HCT116 (cell line): ENCODE results near the gene CREBBP. TPM values are rescaled to one million over a fixed set of nuclear protein-coding genes. Genes with fewer than 3 reads are reported as not detected.

Source experiments
- ATAC-seq: fragments of 200-7000 bp; cut with Tn5 transposase; 2 replicates; pipeline ENCODE4 v1.9.1; 2020; ENCODE audit warnings: mild to moderate bottlenecking, moderate library complexity
- BruUV-seq: library from RNA; stranded (reverse); fragments of 400-500 nt; replicated peaks from 2 replicates; lab custom pipeline; 2021; lab: Mats Ljungman, UMichigan
- CTCF ChIA-PET: fragments of 300-600 bp; sonication (Branson Sonifier 250); formaldehyde crosslinking; loops from one replicate; lab custom pipeline; 2021; ENCODE audit warnings: antibody characterized with exemption; lab: Charles Lee
- POLR2A ChIA-PET: fragments of 300-600, 350-600 bp; sonication (Branson Sonifier 250); formaldehyde crosslinking; loops from one replicate; lab custom pipeline; 2021; ENCODE audit warnings: antibody characterized with exemption; lab: Charles Lee
- RAD21 ChIA-PET, 2 experiments: fragments of 300-600 bp; sonication (Branson Sonifier 250); formaldehyde crosslinking; loops; one replicate each; lab custom pipeline; 2023; ENCODE audit warnings: low total read pairs in 2 of 2; ENCODE audit not compliant: uncharacterized antibody in 2 of 2, unreplicated experiment in 2 of 2, low non-redundant PET in 1 of 2; lab: Charles Lee
- DNase-seq: peaks from one replicate; pipeline ENCODE4 v3.0.0-alpha.2; 2010; ENCODE audit warnings: low read depth, low spot score
- H2AFZ ChIP-seq: fragments of 200-600 bp; shearing (Covaris generic), sonication (generic); 2 replicates; pipeline ENCODE4 v1.6.1; 2017; ENCODE audit warnings: low read depth, mixed run types, mixed read lengths, antibody characterized with exemption, low read length; ENCODE audit not compliant: poor library complexity, severe bottlenecking
- H3K27ac ChIP-seq: 2 replicates; pipeline ENCODE4 v1.5.1; 2012; ENCODE audit warnings: low read depth, low read length
- H3K27me3 ChIP-seq: fragments of 200-600 bp; sonication (generic); 2 replicates; pipeline ENCODE4 v1.6.1; 2016; ENCODE audit warnings: mixed run types, low read length, mixed read lengths; ENCODE audit not compliant: insufficient read depth
- H3K36me3 ChIP-seq, 2 experiments: fragments of 200-500 bp in 1 of 2; fragments of 200-600 bp in 1 of 2; sonication (Bioruptor generic) in 1 of 2; sonication (generic) in 1 of 2; 2 replicates each; pipeline versions ENCODE4 v1.5.1 to v1.6.1; 2014 to 2016; ENCODE audit warnings: low read length in 2 of 2, inconsistent platforms in 1 of 2, mixed read lengths in 1 of 2, mixed run types in 1 of 2; ENCODE audit not compliant: insufficient read depth in 2 of 2, control insufficient read depth in 1 of 2
- H3K4me1 ChIP-seq, 2 experiments: fragments of 200-600 bp in 1 of 2; sonication (generic) in 1 of 2; 2 replicates each; pipeline versions ENCODE4 v1.5.1 to v1.6.1; 2012 to 2017; ENCODE audit warnings: low read length in 2 of 2, inconsistent platforms in 1 of 2, mild to moderate bottlenecking in 1 of 2, mixed read lengths in 1 of 2, mixed run types in 1 of 2, moderate library complexity in 1 of 2; ENCODE audit not compliant: insufficient read depth in 2 of 2, control insufficient read depth in 1 of 2
- H3K4me2 ChIP-seq: fragments of 200-600 bp; sonication (generic); 2 replicates; pipeline ENCODE4 v1.6.1; 2017; ENCODE audit warnings: mixed run types, low read length, mixed read lengths
- H3K4me3 ChIP-seq, 2 experiments: fragments of 200-600 bp in 1 of 2; sonication (generic) in 1 of 2; replicated peaks in 1 of 2; 2 replicates each; pipeline ENCODE4 v1.5.1; 2011 to 2016; ENCODE audit warnings: low read length in 2 of 2, control low read depth in 1 of 2, low read depth in 1 of 2, mild to moderate bottlenecking in 1 of 2, mixed read lengths in 1 of 2, mixed run types in 1 of 2
- H3K79me2 ChIP-seq: fragments of 200-600 bp; sonication (generic); 2 replicates; pipeline ENCODE4 v1.6.1; 2017; ENCODE audit warnings: mild to moderate bottlenecking, mixed run types, low read length, moderate library complexity, mixed read lengths; ENCODE audit not compliant: insufficient read depth
- H3K9ac ChIP-seq: fragments of 200-600 bp; sonication (generic); 2 replicates; pipeline ENCODE4 v1.6.1; 2016; ENCODE audit warnings: low read length, mixed read lengths
- H3K9me2 ChIP-seq: fragments of 200-600 bp; sonication (generic), shearing (Covaris generic); 2 replicates; pipeline ENCODE4 v1.6.1; 2017; ENCODE audit warnings: mixed run types, mild to moderate bottlenecking, moderate library complexity; ENCODE audit not compliant: insufficient read depth
- H3K9me3 ChIP-seq, 2 experiments: fragments of 200-500 bp in 1 of 2; fragments of 200-600 bp in 1 of 2; sonication (Bioruptor generic) in 1 of 2; sonication (generic) in 1 of 2; 2 replicates each; pipeline ENCODE4 v1.6.1; 2014 to 2017; ENCODE audit warnings: low read length in 2 of 2, mixed read lengths in 2 of 2, inconsistent platforms in 1 of 2, low read depth in 1 of 2, mild to moderate bottlenecking in 1 of 2, mixed run types in 1 of 2, moderate library complexity in 1 of 2; ENCODE audit not compliant: control insufficient read depth in 1 of 2, insufficient read depth in 1 of 2
- H4K20me1 ChIP-seq: fragments of 200-600 bp; sonication (generic), shearing (Covaris generic); 2 replicates; pipeline ENCODE4 v1.6.1; 2017; ENCODE audit warnings: mixed run types, mild to moderate bottlenecking, moderate library complexity; ENCODE audit not compliant: insufficient read depth
- CEBPB ChIP-seq: IDR thresholded peaks from 2 replicates; pipeline ENCODE4 v1.6.1; 2012; ENCODE audit warnings: low read depth
- EGR1 ChIP-seq: IDR thresholded peaks from 2 replicates; pipeline ENCODE4 v1.6.1; 2012; ENCODE audit warnings: low read depth
- ELF1 ChIP-seq: IDR thresholded peaks from 2 replicates; pipeline ENCODE4 v1.6.1; 2012; ENCODE audit warnings: low read depth, borderline replicate concordance
- EZH2 ChIP-seq: fragments of 200-600 bp; sonication (generic); IDR thresholded peaks from 2 replicates; pipeline ENCODE4 v1.6.1; 2017; ENCODE audit warnings: antibody characterized with exemption, mixed run types
- FOSL1 ChIP-seq: IDR thresholded peaks from 2 replicates; pipeline ENCODE4 v1.6.1; 2012; ENCODE audit warnings: low read depth
- POLR2A ChIP-seq: IDR thresholded peaks from 2 replicates; pipeline ENCODE4 v1.7.0; 2011; ENCODE audit warnings: borderline replicate concordance; ENCODE audit not compliant: insufficient read depth, insufficient read length; ENCODE audit errors: extremely low read depth
- RAD21 ChIP-seq: IDR thresholded peaks from 2 replicates; pipeline ENCODE4 v1.6.1; 2012; ENCODE audit warnings: low read depth, mild to moderate bottlenecking
- SRF ChIP-seq: IDR thresholded peaks from 2 replicates; pipeline ENCODE4 v1.6.1; 2012; ENCODE audit warnings: low read depth
- TCF7L2 ChIP-seq: IDR thresholded peaks from 2 replicates; pipeline ENCODE4 v1.7.0; 2011; ENCODE audit warnings: borderline replicate concordance, inconsistent platforms; ENCODE audit not compliant: insufficient read depth, insufficient read length; ENCODE audit errors: extremely low read depth
- intact Hi-C: fragments of 100-400 bp; cut with micrococcal nuclease; formaldehyde crosslinking; loops from 2 replicates; pipeline ENCODE4 v1.10.0; 2022
- total RNA-seq: library from RNA; stranded (reverse); gene quantifications from one replicate; pipeline ENCODE4 v1.2.1, GENCODE V29; 2021; ENCODE audit not compliant: unreplicated experiment
- TF ChIP-seq, protein P1 (sequence below): IDR thresholded peaks from 2 replicates; pipeline ENCODE4 v1.6.1; 2011; ENCODE audit warnings: mild to moderate bottlenecking, low read length, moderate library complexity; ENCODE audit not compliant: insufficient replicate concordance; ENCODE audit errors: extremely low read depth

CREBBP gene
- total RNA-seq, 1 experiment from 2014 or later = 42.7 TPM

DNA sequence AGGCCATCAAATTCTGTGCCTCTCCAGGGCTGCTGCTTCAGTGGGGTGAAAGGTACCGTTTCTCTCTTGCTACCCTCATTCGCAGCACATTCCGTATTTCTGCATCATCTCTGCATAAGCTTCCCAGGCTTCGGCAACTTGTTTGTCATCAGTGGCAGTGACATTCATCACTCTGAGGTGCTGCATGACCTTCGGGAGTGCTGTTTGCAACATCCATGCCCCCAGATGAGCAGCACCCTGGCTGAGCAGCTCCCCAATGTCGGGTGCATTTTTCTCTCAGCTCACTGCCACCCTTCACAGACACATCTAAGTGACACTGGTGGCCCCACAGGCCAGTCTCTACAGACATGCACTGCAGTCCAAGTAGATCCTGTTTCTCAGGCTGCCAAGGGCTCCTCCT is 3.8 kb downstream of the CREBBP start:
- Histone ChIP-seq H3K27ac (no peak overlapping the region), H3K4me1 (peaks cover 17 to 31% of the 10 kb centered on the region in 2 experiments), H3K27me3 (no peaks in the 10 kb centered on the region), H3K9ac (no peak overlapping the region), H3K79me2 (peaks cover 81% of the 10 kb centered on the region), H3K9me3 (no peaks in the 10 kb centered on the region), H3K36me3 (peaks cover 0 to 4% of the 10 kb centered on the region in 2 experiments; a peak in 1 of 4 replicates), H3K4me3 (no peak overlapping the region), H2AFZ (no peak overlapping the region), H3K9me2 (no peaks in the 10 kb centered on the region), H3K4me2 (no peak overlapping the region), H4K20me1 (peaks cover 27% of the 10 kb centered on the region; the same call in 1 of the 2 replicates)
- intact Hi-C loops = no loop called here
- no peak for DNase-seq
- no peak for ATAC-seq
- POLR2A ChIA-PET = no interaction called here
- no TSS peak for BruUV-seq
- no peak for TF ChIP-seq SRF
- TF ChIP-seq CEBPB = no peak
- TF ChIP-seq FOSL1 = no peak
- no peak for TF ChIP-seq EGR1
- no peak for TF ChIP-seq TCF7L2
- no peak for TF ChIP-seq RAD21
- RAD21 ChIA-PET = no interaction called here
- CTCF ChIA-PET = no interaction called here

DNA sequence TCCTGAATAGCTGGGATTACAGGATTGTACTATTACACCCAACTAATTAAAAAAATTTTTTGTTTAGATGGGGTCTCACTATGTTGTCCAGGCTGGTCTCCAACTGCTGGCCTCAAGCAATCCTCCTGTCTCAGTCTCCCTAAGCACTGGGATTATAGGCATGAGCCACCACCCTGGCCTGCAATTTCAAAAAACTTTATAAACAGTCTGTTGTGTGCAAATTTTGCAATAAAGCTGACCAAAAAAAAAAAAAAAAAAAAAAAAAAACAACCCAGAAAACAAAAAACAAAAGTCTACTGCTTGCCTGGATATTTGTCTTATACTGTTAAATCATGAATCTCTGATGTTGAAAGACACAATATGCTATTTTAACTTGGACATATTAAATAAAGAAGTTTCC is 4.4 kb downstream of the CREBBP start:
- H3K9me2 ChIP-seq = no peaks in the 10 kb centered on the region
- peaks cover 18 to 31% of the 10 kb centered on the region in 2 experiments for H3K4me1 ChIP-seq
- no peaks in the 10 kb centered on the region for H3K27me3 ChIP-seq
- CTCF ChIA-PET = no interaction called here
- TF ChIP-seq SRF (no peak), RAD21 (no peak), POLR2A (no peak), EZH2 (no peak), ELF1 (no peak)
- TF ChIP-seq, protein P1, sequence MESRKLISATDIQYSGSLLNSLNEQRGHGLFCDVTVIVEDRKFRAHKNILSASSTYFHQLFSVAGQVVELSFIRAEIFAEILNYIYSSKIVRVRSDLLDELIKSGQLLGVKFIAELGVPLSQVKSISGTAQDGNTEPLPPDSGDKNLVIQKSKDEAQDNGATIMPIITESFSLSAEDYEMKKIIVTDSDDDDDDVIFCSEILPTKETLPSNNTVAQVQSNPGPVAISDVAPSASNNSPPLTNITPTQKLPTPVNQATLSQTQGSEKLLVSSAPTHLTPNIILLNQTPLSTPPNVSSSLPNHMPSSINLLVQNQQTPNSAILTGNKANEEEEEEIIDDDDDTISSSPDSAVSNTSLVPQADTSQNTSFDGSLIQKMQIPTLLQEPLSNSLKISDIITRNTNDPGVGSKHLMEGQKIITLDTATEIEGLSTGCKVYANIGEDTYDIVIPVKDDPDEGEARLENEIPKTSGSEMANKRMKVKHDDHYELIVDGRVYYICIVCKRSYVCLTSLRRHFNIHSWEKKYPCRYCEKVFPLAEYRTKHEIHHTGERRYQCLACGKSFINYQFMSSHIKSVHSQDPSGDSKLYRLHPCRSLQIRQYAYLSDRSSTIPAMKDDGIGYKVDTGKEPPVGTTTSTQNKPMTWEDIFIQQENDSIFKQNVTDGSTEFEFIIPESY = no peak
- no peak overlapping the region for H3K9ac ChIP-seq
- H4K20me1 ChIP-seq = peaks cover 32% of the 10 kb centered on the region; the same call in 1 of the 2 replicates
- no TSS peak for BruUV-seq
- ATAC-seq (no peak), DNase-seq (no peak)
- H3K36me3 ChIP-seq = peaks cover 0 to 4% of the 10 kb centered on the region in 2 experiments; a peak in 1 of 4 replicates
- intact Hi-C loops = no loop called here
- H3K27ac ChIP-seq = no peak overlapping the region
- RAD21 ChIA-PET = interaction anchor here in 1 of 2 experiments (0.5 kb wide), 1 partner anchor 179 kb away, joined by 3 read pairs; no protein-coding TSS in a partner anchor
- no peaks in the 10 kb centered on the region for H3K9me3 ChIP-seq
- no peak overlapping the region for H2AFZ ChIP-seq
- POLR2A ChIA-PET = no interaction called here
- no peak overlapping the region for H3K4me2 ChIP-seq
- peaks cover 87% of the 10 kb centered on the region for H3K79me2 ChIP-seq
- H3K4me3 ChIP-seq = no peak overlapping the region
